Measurements from ENCODE around the gene CASP8.

GRCh38 chr2:201228271-201228911 is 31.9 kb upstream of the CASP8 start:
- no peak for TF ChIP-seq CTCF (IDR thresholded peaks at IDR 0.05)
- no peak for TF ChIP-seq EZH2phosphoT487 (IDR thresholded peaks at IDR 0.05)
- TF ChIP-seq EZH2 (IDR thresholded peaks at IDR 0.05) = no peak
